GM19455 (cell line): Measurements from ENCODE around the gene POLR3C.
"Not testable (repeated sequence)": the region's sequence is repeated elsewhere in the genome, so short reads cannot be mapped to it uniquely, and the experiment has no call there.

ENCODE experiments used
- ATAC-seq: cut with Tn5 transposase; IDR thresholded peaks from one replicate; pipeline ENCODE4 v1.9.1; 2021; ENCODE audit not compliant: unreplicated experiment

Gene POLR3C

GRCh38 chr1:145823565-145824498, at the start of gene POLR3C, which contains the start of gene RNF115:
POLR3C (plus strand) TSS chr1:145824200; CDS start chr1:145825777, 1,577 bp downstream.
RNF115 (minus strand) TSS chr1:145824095; CDS start chr1:145823873, 222 bp downstream.
- peak; percentile 82 for ATAC-seq

DNA sequence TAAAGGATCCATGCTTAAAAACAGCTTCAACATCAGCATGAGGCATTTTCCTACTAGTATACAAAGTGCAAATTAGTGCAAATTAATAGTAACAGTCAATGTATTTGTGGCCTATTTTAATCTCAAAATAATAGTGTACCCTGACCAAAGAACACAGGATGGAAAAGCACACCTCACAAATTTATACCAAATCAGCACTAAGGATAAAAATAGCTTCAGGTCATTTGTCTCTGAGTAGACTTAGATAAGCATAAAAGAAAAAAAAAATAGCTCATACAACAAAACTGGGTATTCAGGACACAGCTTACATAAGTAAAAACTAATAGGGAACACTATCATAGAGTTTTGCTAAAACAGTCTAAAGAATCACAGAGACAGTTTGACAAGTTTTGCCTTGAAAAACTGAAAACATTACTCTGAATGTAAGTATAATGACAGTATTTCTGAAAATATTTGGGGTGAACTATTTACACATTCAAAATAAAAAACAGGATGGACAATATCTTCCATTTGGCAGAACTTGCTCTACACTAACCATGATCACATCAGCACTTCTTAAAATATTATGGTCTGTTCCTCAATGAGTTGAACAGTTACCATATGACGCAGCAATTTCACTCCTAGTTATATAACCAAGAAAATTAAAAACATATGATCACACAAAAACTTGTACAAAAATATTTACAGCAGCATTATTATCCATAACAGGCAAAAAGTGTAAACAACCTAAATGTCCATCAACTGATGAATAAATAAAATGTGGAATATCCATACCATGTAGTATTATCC, 46.4 kb upstream of the POLR3C start:
- no peak for ATAC-seq

GRCh38 chr1:145778146-145778540, 45.9 kb upstream of the POLR3C start:
- ATAC-seq: no peak

DNA sequence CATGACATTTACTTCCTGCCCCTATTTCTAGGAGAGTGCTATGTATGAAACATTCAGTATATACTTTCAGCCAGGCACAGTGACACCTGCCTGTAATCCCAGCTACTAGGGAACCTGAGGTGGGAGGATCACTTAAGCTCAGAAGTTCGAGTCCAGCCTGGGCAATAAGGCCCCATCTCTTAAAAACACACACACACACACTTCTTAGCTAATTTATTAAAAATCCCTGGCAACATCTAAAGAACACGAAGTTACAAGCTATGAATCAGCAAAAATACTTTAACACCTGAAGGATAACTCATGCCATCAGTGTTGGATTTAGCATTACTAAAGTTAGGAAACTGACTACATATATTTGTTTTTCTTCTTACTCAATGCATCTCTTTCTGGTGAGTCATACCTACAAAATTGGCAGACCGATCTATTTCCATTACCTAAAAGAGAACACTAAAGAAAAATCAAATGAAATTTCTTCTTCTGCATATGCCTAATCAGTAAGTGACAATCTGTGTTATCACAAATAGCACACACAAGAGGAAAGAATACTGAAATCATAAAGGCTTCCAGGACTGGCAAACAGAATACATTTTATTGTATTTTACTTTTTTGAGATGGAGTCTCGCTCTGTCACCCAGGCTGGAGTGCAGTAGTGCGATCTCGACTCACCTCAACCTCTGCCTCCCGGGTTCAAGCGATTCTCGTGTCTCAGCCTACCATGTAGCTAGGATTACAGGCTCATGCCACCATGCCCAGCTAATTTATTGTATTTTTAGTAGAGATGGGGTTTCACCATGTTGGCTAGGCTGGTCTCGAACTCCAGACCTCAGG, 41.5 kb upstream of the POLR3C start:
- no peak for ATAC-seq

- ATAC-seq: no peak
Measured at GRCh38 chr1:145784409-145784808, 39.6 kb upstream of the POLR3C start.

DNA sequence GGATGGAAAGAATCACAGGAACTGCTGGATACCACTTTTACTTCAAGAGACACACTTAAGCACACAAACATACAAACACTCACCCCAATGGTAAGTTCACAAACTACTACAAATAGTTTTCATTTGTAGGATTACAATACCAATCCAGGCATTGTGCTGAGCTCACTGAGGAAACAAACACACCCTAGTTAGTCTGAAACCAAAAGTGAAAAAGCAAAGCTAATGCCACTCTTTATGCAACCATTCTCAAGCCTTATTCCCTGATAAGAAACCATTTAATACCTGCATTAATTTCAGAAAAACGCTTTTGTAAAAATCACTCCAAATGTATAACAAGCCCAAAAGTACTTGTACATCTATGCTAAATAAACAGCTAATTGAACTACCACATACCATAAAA, 38.5 kb upstream of the POLR3C start:
- no peak for ATAC-seq

DNA sequence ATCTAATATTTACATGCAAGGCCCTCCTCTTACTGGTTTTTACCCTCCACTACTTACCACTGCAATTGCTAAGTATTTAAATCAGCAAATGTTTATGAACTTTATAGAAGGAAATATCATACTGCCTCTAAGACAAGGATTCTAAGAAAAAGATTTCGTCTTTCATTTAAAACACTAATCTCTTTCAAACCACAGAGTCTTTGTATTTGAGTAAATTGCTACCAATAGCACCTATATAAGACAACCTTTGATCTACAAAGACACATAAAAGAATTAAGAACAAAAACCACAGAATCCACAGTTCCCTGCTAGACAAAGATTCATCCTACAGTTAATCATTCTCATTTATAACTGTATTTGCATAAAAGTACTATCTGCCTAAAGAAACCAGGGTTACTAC, 37.7 kb upstream of the POLR3C start:
- ATAC-seq: no peak

DNA sequence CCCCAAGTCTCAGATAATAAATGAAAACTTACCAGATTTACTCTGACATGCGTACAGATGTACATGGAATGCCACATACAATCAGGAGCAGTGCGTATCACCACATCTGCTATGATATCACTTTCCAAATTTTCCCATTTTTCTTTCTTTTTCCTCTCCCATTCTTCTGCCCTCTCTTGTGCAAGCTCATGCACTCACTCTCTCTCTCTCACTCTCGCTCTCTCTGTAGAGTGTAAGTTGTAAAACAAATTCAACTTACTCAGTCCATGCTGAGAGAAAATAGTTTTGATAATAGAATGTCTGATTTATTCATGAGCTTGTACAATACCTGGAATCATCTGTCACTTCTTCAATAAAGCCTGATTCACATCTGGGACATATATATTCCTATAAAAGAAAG, 35.4 kb upstream of the POLR3C start:
- no peak for ATAC-seq

GRCh38 chr1:145791860-145792259, 32.1 kb upstream of the POLR3C start:
- not testable (repeated sequence) for ATAC-seq

DNA sequence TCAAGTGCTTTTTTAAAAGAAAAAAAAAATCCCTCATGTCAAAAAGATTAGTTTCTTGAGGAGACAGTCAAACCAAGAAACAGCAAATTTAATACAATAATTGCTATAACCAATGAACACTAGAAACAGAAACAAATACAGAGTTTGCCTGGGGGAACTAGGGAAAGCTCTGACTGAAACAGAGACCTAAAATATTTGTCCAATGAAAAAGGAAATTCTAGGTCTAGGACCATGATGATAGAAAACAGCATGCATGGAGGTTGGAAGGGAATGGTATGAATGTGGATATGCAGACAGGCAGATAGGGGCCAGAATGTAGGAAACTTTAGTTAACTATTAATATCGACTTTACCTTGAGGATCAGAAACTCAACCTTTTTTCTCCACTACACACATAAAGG, 31.5 kb upstream of the POLR3C start:
- ATAC-seq: no peak

DNA sequence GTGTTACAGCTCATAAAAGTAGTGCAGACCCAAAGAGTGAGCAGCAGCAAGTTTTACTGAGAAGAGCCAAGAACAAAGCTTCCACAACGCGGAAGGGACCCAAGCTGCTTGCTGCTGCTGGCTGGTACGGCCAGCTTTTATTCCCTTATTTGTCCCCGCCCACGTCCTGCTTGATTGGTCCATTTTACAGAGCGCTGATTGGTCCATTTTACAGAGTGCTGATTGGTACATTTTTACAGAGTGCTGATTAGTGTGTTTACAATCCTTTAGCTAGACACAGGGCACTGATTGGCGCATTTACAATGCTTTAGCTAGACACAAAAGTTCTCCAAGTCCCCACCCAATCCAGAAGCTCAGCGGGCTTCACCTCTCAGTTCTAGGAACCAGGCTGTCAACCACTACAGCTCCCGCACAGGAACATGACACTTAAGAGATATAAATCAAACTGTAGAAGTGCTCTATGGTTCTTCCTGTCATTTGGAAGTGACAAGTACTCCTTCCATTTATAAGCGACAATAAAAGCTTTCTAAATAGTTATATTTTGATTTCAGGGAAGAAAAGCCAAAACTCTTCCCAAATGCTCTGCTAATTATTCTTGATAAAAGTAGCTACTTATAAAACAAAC, 28.6 kb upstream of the POLR3C start:
- ATAC-seq: no peak

- no peak for ATAC-seq
Measured at GRCh38 chr1:145796753-145797152, 27.2 kb upstream of the POLR3C start.

- no peak for ATAC-seq
Measured at GRCh38 chr1:145799806-145800205, 24.2 kb upstream of the POLR3C start.

GRCh38 chr1:145804235-145805045, 19.6 kb upstream of the POLR3C start:
- ATAC-seq: no peak

DNA sequence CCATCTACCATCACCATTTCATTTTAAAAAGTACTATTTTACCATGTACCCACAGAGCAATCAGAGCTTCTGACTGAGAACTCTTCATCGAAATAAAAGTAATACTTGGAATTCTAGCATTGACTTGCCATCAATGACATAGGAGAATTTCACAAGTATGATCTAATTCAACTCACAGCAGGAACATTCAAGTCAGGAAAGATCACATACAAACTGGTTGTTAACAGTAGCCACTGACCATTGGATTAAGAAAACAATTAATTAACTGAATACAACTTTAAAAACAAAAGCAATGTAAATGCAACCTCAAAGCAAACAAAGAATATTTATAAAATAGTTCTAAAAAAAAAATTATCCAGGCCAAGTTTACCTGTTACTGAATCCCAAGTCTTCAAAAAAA, 18.9 kb upstream of the POLR3C start:
- ATAC-seq: no peak

GRCh38 chr1:145806408-145806807, 17.6 kb upstream of the POLR3C start:
- no peak for ATAC-seq

DNA sequence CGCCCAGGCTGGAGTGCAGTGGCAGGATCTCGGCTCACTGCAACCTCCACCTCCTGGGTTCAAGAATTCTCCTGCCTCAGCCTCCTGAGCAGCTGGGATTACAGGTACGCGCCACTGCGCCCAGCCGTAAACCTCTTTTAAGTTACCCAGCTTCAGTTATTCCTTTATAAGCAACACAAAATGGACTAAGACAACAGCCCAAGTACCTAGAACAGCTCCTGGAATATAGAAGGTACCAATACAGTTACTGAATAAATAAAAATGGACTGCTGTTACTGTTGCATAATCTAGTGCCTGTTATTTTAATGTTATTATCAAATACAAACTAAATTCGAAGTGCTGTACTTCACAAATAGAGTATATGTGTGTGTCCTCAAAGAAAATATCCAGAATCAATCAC, 17.2 kb upstream of the POLR3C start:
- no peak for ATAC-seq

DNA sequence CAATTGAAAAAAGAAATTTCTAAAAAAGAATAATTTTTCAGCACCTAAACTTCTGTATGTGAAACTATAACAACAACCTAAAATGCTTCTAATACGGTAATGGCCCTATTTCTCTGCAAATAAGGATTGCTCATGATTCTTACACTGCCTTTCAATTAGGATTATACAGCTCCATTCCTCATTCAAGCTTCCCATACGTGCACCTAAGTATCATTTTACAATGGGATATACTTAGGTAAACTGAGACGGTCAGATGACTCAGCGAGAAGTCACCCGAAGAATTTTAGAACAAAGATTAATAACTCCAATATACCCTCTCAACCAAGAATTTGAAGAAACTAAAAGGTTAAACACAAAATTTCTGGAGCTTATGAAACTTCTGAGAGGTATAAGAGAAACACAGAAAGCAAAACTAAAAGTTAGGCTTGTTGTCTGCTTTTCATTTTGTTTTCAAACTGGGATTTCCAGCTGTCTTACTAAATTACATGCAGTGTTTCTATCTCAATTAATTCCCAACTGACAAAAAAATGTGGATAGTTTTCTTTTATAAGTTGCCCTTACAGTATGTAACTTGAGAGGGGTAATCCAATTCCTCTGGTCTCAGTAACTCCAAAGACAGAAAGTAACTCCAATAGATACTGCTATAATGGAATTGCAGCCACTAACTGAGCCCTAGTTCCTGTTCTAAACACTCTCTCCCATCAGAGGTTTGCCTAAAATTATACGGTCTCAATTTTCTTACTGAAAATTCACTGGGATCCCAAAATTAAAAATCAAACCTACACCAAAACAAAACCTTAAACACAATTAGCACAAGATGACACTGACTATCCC, 10.8 kb upstream of the POLR3C start:
- not testable (repeated sequence) for ATAC-seq

GRCh38 chr1:145818095-145818494, 5.9 kb upstream of the POLR3C start:
- not testable (repeated sequence) for ATAC-seq
